ENCODE results near the gene GOLT1A. TPM values are rescaled to one million over a fixed set of nuclear protein-coding genes. Genes with fewer than 3 reads are reported as not detected.

The GOLT1A gene
- polyA plus RNA-seq, 3 donors, result not detected

DNA sequence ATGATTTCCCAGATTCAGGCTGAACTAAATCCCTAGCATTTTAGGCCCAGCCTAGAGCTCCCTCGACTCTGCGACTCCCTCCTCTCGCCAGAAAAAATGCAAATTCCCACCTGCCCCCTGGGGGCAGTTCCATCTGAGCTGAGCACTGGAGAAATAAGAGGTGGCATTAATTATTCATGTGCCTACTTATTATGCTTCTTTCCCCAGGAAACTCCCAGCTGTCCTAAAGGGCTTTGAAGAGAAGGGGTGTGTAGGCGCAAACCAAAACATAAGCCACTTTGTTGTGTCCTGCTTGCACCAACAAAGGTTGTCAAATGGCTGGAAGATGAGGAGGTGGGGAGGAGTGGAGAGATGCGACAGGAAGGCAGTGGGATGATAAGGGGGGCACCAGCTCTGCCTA, 41.4 kb upstream of the GOLT1A start:
- Mint-ChIP-seq H3K36me3 (no peaks in the 10 kb centered on the region), H3K9me3 (no peaks in the 10 kb centered on the region), H3K4me1 (peaks cover 17% of the 10 kb centered on the region), H3K27me3 (ENCODE audit: low read depth in 3 of 3) (peaks cover 0 to 4% (median 0%) of the 10 kb centered on the region in 3 donors), H3K27ac (peak overlapping the region in 1 of 7 donors; percentile 22), H3K4me3 (no peak overlapping the region)
- H2AFZ ChIP-seq (ENCODE audit: insufficient read depth, low read depth, low read length, poor library complexity, severe bottlenecking), result no peak overlapping the region
- H3K4me2 ChIP-seq (replicated peaks; ENCODE audit: extremely low read depth, low read length, poor library complexity, severe bottlenecking), result no peak overlapping the region
- peaks cover 12% of the 10 kb centered on the region in 2 donors for H3K4me1 ChIP-seq (ENCODE audit: control insufficient read depth in 1 of 2, insufficient read depth in 2 of 2, low read length in 2 of 2)
- H4K20me1 ChIP-seq (ENCODE audit: insufficient read depth, low read length), result no peaks in the 10 kb centered on the region
- no peaks in the 10 kb centered on the region for H3K27me3 ChIP-seq (ENCODE audit: control insufficient read depth in 2 of 2, insufficient read depth in 2 of 2, low read length in 2 of 2)
- no peaks in the 10 kb centered on the region for H3K36me3 ChIP-seq (replicated peaks in 1 of 2; ENCODE audit: control insufficient read depth in 1 of 2, insufficient read depth in 2 of 2, low read length in 2 of 2)
- TF ChIP-seq, protein P1, sequence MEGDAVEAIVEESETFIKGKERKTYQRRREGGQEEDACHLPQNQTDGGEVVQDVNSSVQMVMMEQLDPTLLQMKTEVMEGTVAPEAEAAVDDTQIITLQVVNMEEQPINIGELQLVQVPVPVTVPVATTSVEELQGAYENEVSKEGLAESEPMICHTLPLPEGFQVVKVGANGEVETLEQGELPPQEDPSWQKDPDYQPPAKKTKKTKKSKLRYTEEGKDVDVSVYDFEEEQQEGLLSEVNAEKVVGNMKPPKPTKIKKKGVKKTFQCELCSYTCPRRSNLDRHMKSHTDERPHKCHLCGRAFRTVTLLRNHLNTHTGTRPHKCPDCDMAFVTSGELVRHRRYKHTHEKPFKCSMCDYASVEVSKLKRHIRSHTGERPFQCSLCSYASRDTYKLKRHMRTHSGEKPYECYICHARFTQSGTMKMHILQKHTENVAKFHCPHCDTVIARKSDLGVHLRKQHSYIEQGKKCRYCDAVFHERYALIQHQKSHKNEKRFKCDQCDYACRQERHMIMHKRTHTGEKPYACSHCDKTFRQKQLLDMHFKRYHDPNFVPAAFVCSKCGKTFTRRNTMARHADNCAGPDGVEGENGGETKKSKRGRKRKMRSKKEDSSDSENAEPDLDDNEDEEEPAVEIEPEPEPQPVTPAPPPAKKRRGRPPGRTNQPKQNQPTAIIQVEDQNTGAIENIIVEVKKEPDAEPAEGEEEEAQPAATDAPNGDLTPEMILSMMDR (IDR thresholded peaks at IDR 0.05), result no peak
- H3K9ac ChIP-seq (ENCODE audit: insufficient read depth, low read length, poor library complexity, severe bottlenecking), result no peak overlapping the region
- intact Hi-C loops (cut with micrococcal nuclease), result no loop called here
- no peak overlapping the region for H3K4me3 ChIP-seq (replicated peaks in 1 of 3; ENCODE audit: low read depth in 2 of 3, low read length in 3 of 3)
- H3K9me3 ChIP-seq (replicated peaks in 1 of 2; ENCODE audit: control insufficient read depth in 1 of 2, insufficient read depth in 1 of 2, low read length in 2 of 2), result no peaks in the 10 kb centered on the region
- no CpG with 5 or more reads among the region's 5 CpGs for WGBS (ENCODE audit: insufficient coverage)
- no peaks in the 10 kb centered on the region for H3K79me2 ChIP-seq (ENCODE audit: insufficient read depth, low read length)
- no peak overlapping the region for H3K27ac ChIP-seq (ENCODE audit: low read depth in 1 of 2, low read length in 2 of 2)
- no peak for DNase-seq

DNA sequence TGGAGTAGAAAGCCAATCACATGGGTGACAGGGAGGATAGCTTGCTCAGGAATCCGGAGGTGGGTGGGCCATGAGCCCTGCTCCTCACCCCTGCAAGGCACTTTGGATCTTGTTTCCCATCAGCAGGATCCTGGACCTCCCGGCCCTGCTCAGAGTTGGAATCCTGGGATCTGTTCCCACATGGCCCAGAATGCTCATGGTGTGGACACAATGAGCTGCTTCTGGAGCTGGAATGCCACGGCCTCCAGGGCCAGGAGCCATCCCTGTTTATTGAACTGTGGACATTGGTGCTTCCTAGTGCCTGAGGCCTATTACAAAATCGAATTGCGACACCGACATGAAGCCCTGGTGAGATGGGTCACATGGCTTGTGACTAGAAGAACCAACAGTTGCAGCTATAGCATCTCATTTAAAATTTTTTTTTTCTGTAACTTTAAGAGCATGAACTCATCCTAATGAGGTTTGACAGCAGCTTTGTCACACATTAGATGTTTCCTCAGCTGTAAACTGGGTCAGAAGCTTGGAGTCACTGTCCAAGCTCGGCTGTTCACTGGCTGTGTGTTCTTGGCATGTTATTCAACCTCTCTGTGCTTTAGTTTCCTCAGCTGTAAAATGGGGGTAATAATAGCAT, 40.4 kb upstream of the GOLT1A start:
- no peaks in the 10 kb centered on the region for H3K79me2 ChIP-seq (ENCODE audit: insufficient read depth, low read length)
- no peaks in the 10 kb centered on the region for H3K36me3 ChIP-seq (replicated peaks in 1 of 2; ENCODE audit: control insufficient read depth in 1 of 2, insufficient read depth in 2 of 2, low read length in 2 of 2)
- TF ChIP-seq, protein P1 (IDR thresholded peaks at IDR 0.05), result no peak
- H3K9ac ChIP-seq (ENCODE audit: insufficient read depth, low read length, poor library complexity, severe bottlenecking), result no peak overlapping the region
- H3K27ac Mint-ChIP-seq, result peak overlapping the region in 6 of 7 donors; percentile 32 to 84 (median 66)
- peak overlapping the region in 1 of 2 donors; percentile 18 for H3K4me3 Mint-ChIP-seq
- no peaks in the 10 kb centered on the region for H4K20me1 ChIP-seq (ENCODE audit: insufficient read depth, low read length)
- H3K27me3 ChIP-seq (ENCODE audit: control insufficient read depth in 2 of 2, insufficient read depth in 2 of 2, low read length in 2 of 2), result no peaks in the 10 kb centered on the region
- 50% methylated on average over 3 of the region's 7 CpGs for WGBS (ENCODE audit: insufficient coverage)
- peaks cover 17% of the 10 kb centered on the region for H3K4me1 Mint-ChIP-seq
- peak; percentile 78 to 82 (median 81) for DNase-seq
- H3K4me1 ChIP-seq (ENCODE audit: control insufficient read depth in 1 of 2, insufficient read depth in 2 of 2, low read length in 2 of 2), result peaks cover 12% of the 10 kb centered on the region in 2 donors
- H3K4me3 ChIP-seq (replicated peaks in 1 of 3; ENCODE audit: low read depth in 2 of 3, low read length in 3 of 3), result no peak overlapping the region
- peaks cover 0 to 4% (median 0%) of the 10 kb centered on the region in 3 donors for H3K27me3 Mint-ChIP-seq (ENCODE audit: low read depth in 3 of 3)
- no peaks in the 10 kb centered on the region for H3K9me3 ChIP-seq (replicated peaks in 1 of 2; ENCODE audit: control insufficient read depth in 1 of 2, insufficient read depth in 1 of 2, low read length in 2 of 2)
- intact Hi-C loops (cut with micrococcal nuclease), result no loop called here
- H3K36me3 Mint-ChIP-seq, result no peaks in the 10 kb centered on the region
- H3K4me2 ChIP-seq (replicated peaks; ENCODE audit: extremely low read depth, low read length, poor library complexity, severe bottlenecking), result no peak overlapping the region
- H3K27ac ChIP-seq (ENCODE audit: low read depth in 1 of 2, low read length in 2 of 2), result peak overlapping the region; percentile 9 to 41
- H3K9me3 Mint-ChIP-seq, result no peaks in the 10 kb centered on the region
- peak overlapping the region; percentile 82 for H2AFZ ChIP-seq (ENCODE audit: insufficient read depth, low read depth, low read length, poor library complexity, severe bottlenecking)
